Kidney (tissue), 14 donors: ENCODE data around the gene TNFRSF12A. TPM values are rescaled to one million over a fixed set of nuclear protein-coding genes. Genes with fewer than 3 reads are reported as not detected.
A peak's percentile ranks its signal among the peaks of the same experiment; 100 is the strongest.

Experiments used
- DNase-seq, 5 donors: peaks; one replicate each; pipeline ENCODE4 v3.0.0-alpha.2; 2013 to 2020
- FAIRE-seq: peaks from 2 replicates; lab custom pipeline; 2012; peaks lifted over from hg19 to GRCh38; lab: Jason Lieb, UNC
- H3K27ac ChIP-seq, 2 donors: one replicate each; pipeline ENCODE4 v1.7.0; 2013; ENCODE audit warnings: low read depth in 2 of 2, low read length in 2 of 2, inconsistent platforms in 1 of 2
- H3K27me3 ChIP-seq: one replicate; pipeline ENCODE4 v1.7.1; 2013; ENCODE audit warnings: low read length, inconsistent platforms; ENCODE audit not compliant: control insufficient read depth, insufficient read depth
- H3K36me3 ChIP-seq, 3 donors: one replicate each; pipeline versions ENCODE4 v1.7.0 to v1.7.1; 2013; ENCODE audit warnings: low read length in 3 of 3, control low read depth in 1 of 3, inconsistent platforms in 1 of 3; ENCODE audit not compliant: insufficient read depth in 3 of 3, control insufficient read depth in 2 of 3
- H3K4me1 ChIP-seq, 3 donors: one replicate each; pipeline versions ENCODE4 v1.7.0 to v1.7.1; 2013; ENCODE audit warnings: low read length in 3 of 3, inconsistent platforms in 1 of 3, low read depth in 1 of 3; ENCODE audit not compliant: control insufficient read depth in 2 of 3, insufficient read depth in 2 of 3
- H3K4me3 ChIP-seq, 3 donors: one replicate each; pipeline versions ENCODE4 v1.7.0 to v1.8.1; 2013; ENCODE audit warnings: low read length in 3 of 3, control low read depth in 1 of 3, inconsistent platforms in 1 of 3
- H3K9ac ChIP-seq, 3 donors: one replicate each; pipeline versions ENCODE4 v1.7.0 to v1.7.1; 2013; ENCODE audit warnings: low read length in 3 of 3, control low read depth in 1 of 3, inconsistent platforms in 1 of 3
- H3K9me3 ChIP-seq, 3 donors: one replicate each; pipeline versions ENCODE4 v1.7.0 to v1.7.1; 2013; ENCODE audit warnings: low read length in 3 of 3, control low read depth in 1 of 3, inconsistent platforms in 1 of 3; ENCODE audit not compliant: control insufficient read depth in 2 of 3, insufficient read depth in 1 of 3
- CTCF ChIP-seq: IDR thresholded peaks from 3 replicates; pipeline ENCODE4 v1.5.1; 2012; ENCODE audit warnings: mild to moderate bottlenecking, moderate library complexity, borderline replicate concordance; ENCODE audit not compliant: insufficient read depth; ENCODE audit errors: extremely low read depth
- intact Hi-C: fragments of 100-400 bp; cut with DNase I; formaldehyde crosslinking; loops from one replicate; pipeline ENCODE4 v1.11.1; 2022
- polyA plus RNA-seq: library from polyadenylated mRNA; stranded (reverse); fragments of 350-450 nt; fragmentation: Illumina TruSeq; extraction: RNeasy Lipid Tissue Mini Kit (QIAGEN cat#74804); gene quantifications from one replicate; pipeline ENCODE4 v1.2.3, GENCODE V29; 2014; ENCODE audit warnings: low read depth, low replicate concordance; ENCODE audit not compliant: insufficient read depth
- total RNA-seq: library from RNA; stranded (reverse); fragmentation: NEBNext Ultra II Directional; extraction: Animal tissue kit (Norgen Biotek cat#: 25700); gene quantifications from one replicate; pipeline ENCODE4 v1.2.1, GENCODE V29; 2021
- donor health status: control.
- donor health status: control.
- donor health status: control.
- donor health status: control.
- donor health status: control.
- donor health status: DM: yes; HTN: yes; CAD: no.
- donor health status: Normal renal cell carcinoma (clear cell type).

TNFRSF12A gene
- total and polyA plus RNA-seq, 2 donors from 2014 or later = 87.3 to 114 TPM

DNA sequence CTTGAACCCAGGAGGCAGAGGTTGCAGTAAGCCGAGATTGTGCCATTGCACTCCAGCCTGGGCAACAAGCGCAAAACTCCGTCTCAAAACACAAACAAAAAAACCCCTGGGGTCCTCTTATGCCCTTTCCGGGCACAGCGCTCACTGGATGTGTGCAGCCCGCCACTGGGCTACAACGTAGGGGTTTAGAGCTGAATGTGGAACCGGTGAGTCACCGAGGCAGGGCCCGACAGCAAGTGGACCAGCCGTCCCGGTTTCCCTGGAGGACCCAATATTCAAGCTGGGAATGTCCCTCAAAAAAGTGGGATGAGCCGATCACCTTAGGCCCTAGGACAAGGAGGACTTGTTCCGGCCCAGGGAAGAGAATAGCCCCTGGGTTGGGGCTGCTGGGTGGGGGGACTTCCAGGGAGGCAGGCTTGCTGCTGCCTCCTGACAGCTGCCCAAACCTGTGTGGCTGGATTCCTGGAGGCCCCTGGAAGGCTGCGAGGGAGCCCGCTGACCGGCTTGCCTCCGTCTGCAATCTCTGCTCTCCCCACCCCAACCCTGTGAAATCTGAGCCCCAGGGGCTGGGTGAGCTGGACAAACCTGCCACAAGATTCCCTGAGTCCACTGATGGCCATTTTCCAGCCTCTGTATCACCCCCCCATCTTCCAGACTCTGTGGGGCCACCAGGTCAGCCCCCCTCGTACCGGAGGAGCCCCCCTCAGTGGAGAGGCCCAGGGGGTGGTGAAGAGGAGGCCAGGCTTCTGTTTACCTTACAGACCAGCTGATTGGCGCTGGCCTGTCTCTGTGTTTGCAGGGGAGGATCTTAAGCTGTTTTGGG is 10.4 kb upstream of the TNFRSF12A start:
- Histone ChIP-seq H3K9me3 (no peaks in the 10 kb centered on the region), H3K9ac (peak overlapping the region in 1 of 3 donors; percentile 19), H3K27ac (peak overlapping the region in 1 of 2 donors; percentile 74), H3K36me3 (no peaks in the 10 kb centered on the region), H3K4me1 (peaks cover 0 to 3% (median 0%) of the 10 kb centered on the region in 3 donors), H3K27me3 (peaks cover 5% of the 10 kb centered on the region), H3K4me3 (no peak overlapping the region)
- no peak for TF ChIP-seq CTCF
- DNase-seq = peak; percentile 88 to 95 (median 93)
- FAIRE-seq = no peak
- intact Hi-C loops = no loop called here

GRCh38 chr16:3010510-3010909 is 9.7 kb upstream of the TNFRSF12A start:
- Histone ChIP-seq H3K27me3 (peaks cover 5% of the 10 kb centered on the region), H3K4me1 (peaks cover 0 to 3% (median 0%) of the 10 kb centered on the region in 3 donors), H3K9ac (no peak overlapping the region), H3K9me3 (no peaks in the 10 kb centered on the region), H3K4me3 (no peak overlapping the region), H3K36me3 (no peaks in the 10 kb centered on the region), H3K27ac (peak overlapping the region in 1 of 2 donors; percentile 74)
- TF ChIP-seq CTCF = no peak
- intact Hi-C loops = no loop called here
- DNase-seq (no peak), FAIRE-seq (no peak)

- DNase-seq (peak in 4 of 5 donors; percentile 91 to 92 (median 92)), FAIRE-seq (no peak)
- Histone ChIP-seq H3K36me3 (no peaks in the 10 kb centered on the region), H3K27ac (no peak overlapping the region), H3K4me1 (peaks cover 0 to 3% (median 0%) of the 10 kb centered on the region in 3 donors), H3K9ac (no peak overlapping the region), H3K27me3 (peaks cover 5% of the 10 kb centered on the region), H3K4me3 (no peak overlapping the region), H3K9me3 (no peaks in the 10 kb centered on the region)
- intact Hi-C loops = no loop called here
- no peak for TF ChIP-seq CTCF
Measured at GRCh38 chr16:3012246-3012645, 7.9 kb upstream of the TNFRSF12A start.
